Memory B cell (primary cell): ENCODE results near the gene CFAP77.

Experiments used
- ATAC-seq: fragments of 150-1000 bp; cut with Tn5 transposase; 2 replicates; pipeline ENCODE4 v1.10.0; 2021; ENCODE audit warnings: low read depth, mild to moderate bottlenecking, moderate library complexity
- DNase-seq, 2 donors: peaks; one replicate each; pipeline ENCODE4 v3.0.0; 2022; ENCODE audit warnings: low spot score in 2 of 2
- H3K27ac Mint-ChIP-seq: one replicate; pipeline ENCODE4 v1.8.0; 2022; ENCODE audit warnings: mild to moderate bottlenecking, moderate library complexity, mixed read lengths
- H3K27me3 Mint-ChIP-seq: one replicate; pipeline ENCODE4 v1.8.0; 2022; ENCODE audit warnings: mixed read lengths
- H3K36me3 Mint-ChIP-seq: one replicate; pipeline ENCODE4 v1.8.0; 2022; ENCODE audit warnings: mild to moderate bottlenecking, mixed read lengths
- H3K4me1 Mint-ChIP-seq: one replicate; pipeline ENCODE4 v1.8.0; 2022; ENCODE audit warnings: mixed read lengths
- H3K4me3 Mint-ChIP-seq: one replicate; pipeline ENCODE4 v1.8.0; 2022; ENCODE audit warnings: mild to moderate bottlenecking, moderate library complexity, mixed read lengths
- H3K9me3 Mint-ChIP-seq: one replicate; pipeline ENCODE4 v1.8.0; 2022; ENCODE audit warnings: mixed read lengths

Gene CFAP77

DNA sequence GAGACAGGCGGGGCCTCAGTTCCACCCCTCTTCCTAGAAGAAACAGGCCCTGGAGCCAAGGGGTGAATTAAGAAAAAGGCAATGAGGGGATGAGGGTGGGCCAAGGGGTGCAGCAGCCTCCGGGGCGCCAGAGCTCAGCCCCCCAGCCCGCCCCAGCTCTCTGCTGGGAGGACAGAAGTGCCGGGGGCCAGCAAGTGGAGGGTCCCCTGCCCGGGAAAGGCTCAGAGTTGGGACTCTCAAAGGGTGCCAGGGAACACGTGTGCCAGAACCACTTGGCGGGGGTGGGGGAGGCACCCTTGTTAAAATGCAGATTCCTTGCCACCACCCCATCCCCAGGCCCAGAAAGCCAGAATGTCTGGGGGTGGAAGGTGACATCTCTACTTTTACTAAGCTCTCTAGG is 104.8 kb downstream of the CFAP77 start:
- Mint-ChIP-seq H3K36me3 (no peaks in the 10 kb centered on the region), H3K4me1 (no peaks in the 10 kb centered on the region), H3K27ac (no peak overlapping the region), H3K27me3 (peaks cover 17% of the 10 kb centered on the region), H3K4me3 (no peak overlapping the region), H3K9me3 (no peaks in the 10 kb centered on the region)
- no peak for DNase-seq
- no peak for ATAC-seq

GRCh38 chr9:132516301-132516700 is 106.3 kb downstream of the CFAP77 start:
- Mint-ChIP-seq H3K27ac (no peak overlapping the region), H3K4me3 (no peak overlapping the region), H3K4me1 (no peaks in the 10 kb centered on the region), H3K9me3 (no peaks in the 10 kb centered on the region), H3K36me3 (no peaks in the 10 kb centered on the region), H3K27me3 (peaks cover 20% of the 10 kb centered on the region)
- DNase-seq, result no peak
- no peak for ATAC-seq

DNA sequence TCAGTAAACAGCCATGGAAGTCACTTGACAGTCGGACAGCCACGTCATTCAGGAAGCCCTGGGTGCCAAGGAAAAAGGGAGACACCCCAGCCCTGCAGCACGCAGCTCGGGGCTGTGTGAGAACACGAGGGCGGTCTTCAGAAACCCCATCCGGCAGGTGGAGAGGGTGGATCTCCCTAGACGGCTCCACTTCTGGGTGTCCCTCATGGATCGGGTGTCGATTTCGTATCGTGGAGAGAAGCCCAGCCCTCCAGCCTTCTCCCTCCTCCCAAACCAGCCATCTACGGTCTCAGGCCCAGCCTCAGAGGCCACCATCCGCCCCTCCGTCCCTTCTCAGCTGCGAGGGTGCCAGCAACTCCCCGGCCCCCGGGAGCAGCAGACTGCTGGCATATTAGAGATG is 106.9 kb downstream of the CFAP77 start:
- ATAC-seq (no peak), DNase-seq (no peak)
- Mint-ChIP-seq H3K27me3 (peaks cover 21% of the 10 kb centered on the region), H3K4me3 (no peak overlapping the region), H3K27ac (no peak overlapping the region), H3K9me3 (no peaks in the 10 kb centered on the region), H3K36me3 (no peaks in the 10 kb centered on the region), H3K4me1 (no peaks in the 10 kb centered on the region)

DNA sequence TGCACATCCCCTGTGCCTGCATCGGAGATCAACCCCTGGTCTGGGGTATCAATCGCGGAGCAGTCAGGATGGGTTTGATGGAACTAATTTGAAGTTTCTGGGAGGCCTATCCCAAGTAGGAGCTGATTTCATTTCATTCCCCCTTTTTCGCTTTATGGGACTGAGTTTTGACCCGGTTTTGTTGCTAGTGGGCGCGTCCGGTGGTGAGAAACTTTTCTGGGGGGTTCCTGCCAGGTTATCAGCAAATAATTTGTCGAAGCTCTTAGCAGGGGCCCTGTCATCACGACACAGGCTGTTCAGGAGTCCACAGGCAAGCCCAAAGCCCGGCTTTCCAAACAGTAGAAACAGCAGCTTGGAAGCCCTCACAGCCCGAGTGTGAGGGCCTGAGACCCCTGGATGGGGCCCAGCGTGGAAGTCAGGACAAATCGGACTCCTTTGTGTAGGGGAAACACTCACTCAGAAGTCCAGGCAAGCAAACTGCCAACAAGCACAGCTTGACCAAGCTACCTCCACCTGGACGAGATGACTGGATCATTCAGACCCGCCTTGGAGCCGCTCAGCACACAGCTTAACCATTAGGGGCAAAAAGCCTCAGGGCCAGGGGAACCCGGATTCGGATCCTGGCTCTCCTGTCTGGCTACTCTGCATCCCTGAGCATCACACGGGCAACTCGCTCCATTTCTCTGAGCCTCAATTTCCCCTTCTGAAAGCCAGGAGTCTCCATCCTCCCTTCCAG is 108.0 kb downstream of the CFAP77 start:
- H3K9me3 Mint-ChIP-seq, result no peaks in the 10 kb centered on the region
- no peaks in the 10 kb centered on the region for H3K36me3 Mint-ChIP-seq
- ATAC-seq (no peak), DNase-seq (no peak)
- no peak overlapping the region for H3K4me3 Mint-ChIP-seq
- H3K27me3 Mint-ChIP-seq, result peaks cover 21% of the 10 kb centered on the region
- no peak overlapping the region for H3K27ac Mint-ChIP-seq
- no peaks in the 10 kb centered on the region for H3K4me1 Mint-ChIP-seq

DNA sequence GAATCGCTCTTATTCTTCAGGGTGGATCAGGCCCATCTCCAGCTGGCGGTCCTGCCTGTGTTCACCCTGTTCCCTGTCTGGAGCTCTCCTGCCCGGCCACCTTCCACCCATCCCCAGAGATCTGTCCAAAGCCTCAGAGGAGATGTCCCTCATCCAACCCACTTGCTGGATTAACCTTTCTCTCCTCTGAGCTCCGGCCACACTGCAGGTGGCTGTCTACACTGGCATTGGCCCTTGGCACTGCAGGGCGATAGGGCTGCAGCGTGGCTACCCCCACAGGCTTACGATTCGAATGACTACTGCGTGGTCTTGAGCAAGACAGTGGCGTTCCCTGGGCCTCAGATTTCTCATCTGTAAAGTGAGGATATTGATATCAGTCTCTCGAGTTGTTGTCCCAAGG is 108.6 kb downstream of the CFAP77 start:
- ATAC-seq, result no peak
- Mint-ChIP-seq H3K27ac (no peak overlapping the region), H3K4me1 (no peaks in the 10 kb centered on the region), H3K36me3 (no peaks in the 10 kb centered on the region), H3K4me3 (no peak overlapping the region), H3K9me3 (no peaks in the 10 kb centered on the region), H3K27me3 (peaks cover 17% of the 10 kb centered on the region)
- no peak for DNase-seq

DNA sequence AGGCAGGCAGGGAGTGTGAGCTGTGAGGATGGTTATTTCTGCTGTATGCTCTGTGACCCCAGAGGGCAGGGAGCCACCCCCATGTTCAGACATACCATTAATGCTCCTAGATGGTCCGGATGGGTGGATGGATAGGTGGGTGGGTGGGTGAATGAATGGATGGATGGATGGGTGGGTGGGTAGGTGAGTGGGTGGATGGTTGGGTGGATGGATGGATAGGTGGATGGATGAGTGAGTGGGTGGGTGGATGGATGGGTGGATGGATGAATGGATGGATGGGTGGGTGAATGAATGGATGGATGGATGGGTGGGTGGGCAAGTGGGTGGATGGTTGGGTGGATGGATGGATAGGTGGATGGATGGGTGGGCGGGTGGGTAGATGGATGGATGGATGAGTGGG is 109.0 kb downstream of the CFAP77 start:
- ATAC-seq, result no peak
- Mint-ChIP-seq H3K4me1 (no peaks in the 10 kb centered on the region), H3K4me3 (no peak overlapping the region), H3K27me3 (peaks cover 14% of the 10 kb centered on the region), H3K27ac (no peak overlapping the region), H3K9me3 (no peaks in the 10 kb centered on the region), H3K36me3 (no peaks in the 10 kb centered on the region)
- no peak for DNase-seq

DNA sequence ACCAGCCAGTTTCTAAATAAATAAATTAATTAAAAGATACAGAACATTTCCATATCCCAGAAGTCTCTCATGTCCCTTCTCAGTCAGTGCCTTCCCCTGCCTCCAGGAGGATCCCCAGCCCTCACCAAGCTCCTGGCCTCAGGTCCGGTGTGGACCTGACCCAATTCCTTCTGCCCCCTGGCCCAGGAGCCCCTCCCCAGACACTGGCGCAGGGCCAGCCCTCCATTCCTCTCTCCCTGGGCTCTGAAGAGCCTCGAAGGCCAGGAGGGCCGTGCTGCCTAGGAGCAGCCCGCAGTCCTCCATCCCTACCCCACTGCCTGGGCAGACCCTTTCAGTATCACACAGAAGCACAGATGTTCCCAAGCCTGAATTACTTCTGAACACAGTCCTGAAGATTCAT is 110.6 kb downstream of the CFAP77 start:
- Mint-ChIP-seq H3K4me1 (no peaks in the 10 kb centered on the region), H3K9me3 (no peaks in the 10 kb centered on the region), H3K27me3 (peaks cover 16% of the 10 kb centered on the region), H3K27ac (no peak overlapping the region), H3K4me3 (no peak overlapping the region), H3K36me3 (no peaks in the 10 kb centered on the region)
- ATAC-seq (no peak), DNase-seq (no peak)

DNA sequence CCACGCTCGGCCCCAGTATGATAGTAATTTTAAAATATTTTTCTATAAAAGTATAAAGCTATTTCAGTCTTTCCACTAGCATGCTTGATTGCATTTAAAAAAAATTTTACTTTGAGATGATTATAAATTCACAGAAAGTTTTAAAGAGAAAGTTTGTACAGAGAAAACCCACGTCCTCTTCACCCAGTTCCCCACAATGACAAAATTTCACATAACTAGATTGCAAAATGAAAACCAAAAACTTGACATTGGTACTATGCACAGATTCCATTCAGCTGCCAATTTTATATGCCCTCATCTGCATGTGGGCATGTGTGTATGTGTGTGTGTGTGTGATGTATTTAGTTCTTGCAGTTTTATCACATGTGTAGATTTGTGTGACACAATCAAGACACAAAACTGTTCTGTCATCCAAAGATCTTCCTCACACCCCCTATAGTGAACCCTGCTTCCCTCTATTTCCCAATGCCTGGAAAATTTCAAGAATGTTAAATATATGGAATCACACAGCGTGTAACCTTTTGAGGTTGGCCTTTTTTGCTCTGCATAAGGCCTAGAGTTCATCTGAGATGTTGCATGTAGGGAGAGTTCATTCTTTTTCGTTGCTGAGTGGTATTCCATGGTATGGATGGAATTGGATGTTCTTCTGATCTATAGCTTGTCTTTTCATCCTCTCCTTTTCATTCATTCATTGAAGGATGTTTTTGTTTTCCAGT is 115.5 kb downstream of the CFAP77 start:
- Mint-ChIP-seq H3K27ac (no peak overlapping the region), H3K4me1 (no peaks in the 10 kb centered on the region), H3K4me3 (no peak overlapping the region), H3K9me3 (no peaks in the 10 kb centered on the region), H3K27me3 (peaks cover 8% of the 10 kb centered on the region), H3K36me3 (no peaks in the 10 kb centered on the region)
- no peak for ATAC-seq
- no peak for DNase-seq

DNA sequence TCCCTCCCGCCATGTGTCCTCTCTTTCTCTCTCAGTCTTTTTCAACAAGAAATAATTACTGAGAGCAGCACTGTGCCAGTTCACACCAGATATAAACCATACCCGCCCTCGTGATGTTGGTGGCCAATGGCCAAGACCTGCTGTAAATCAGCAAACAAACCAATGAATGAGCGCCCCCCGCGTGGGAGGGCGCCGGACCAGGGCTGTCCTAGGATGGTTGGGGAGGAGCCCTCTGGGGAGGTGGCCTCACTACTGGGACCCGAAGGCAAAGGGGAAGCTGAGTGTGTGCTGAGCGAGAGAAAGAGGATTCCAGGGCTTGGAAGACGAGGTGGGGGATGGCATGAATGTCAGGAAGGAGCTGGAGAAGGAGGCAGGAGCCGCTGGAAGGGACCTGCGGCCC is 121.2 kb downstream of the CFAP77 start:
- no peaks in the 10 kb centered on the region for H3K36me3 Mint-ChIP-seq
- H3K27ac Mint-ChIP-seq, result no peak overlapping the region
- ATAC-seq (no peak), DNase-seq (no peak)
- no peak overlapping the region for H3K4me3 Mint-ChIP-seq
- H3K27me3 Mint-ChIP-seq, result peaks cover 9% of the 10 kb centered on the region
- H3K9me3 Mint-ChIP-seq, result peaks cover 2% of the 10 kb centered on the region
- no peaks in the 10 kb centered on the region for H3K4me1 Mint-ChIP-seq

DNA sequence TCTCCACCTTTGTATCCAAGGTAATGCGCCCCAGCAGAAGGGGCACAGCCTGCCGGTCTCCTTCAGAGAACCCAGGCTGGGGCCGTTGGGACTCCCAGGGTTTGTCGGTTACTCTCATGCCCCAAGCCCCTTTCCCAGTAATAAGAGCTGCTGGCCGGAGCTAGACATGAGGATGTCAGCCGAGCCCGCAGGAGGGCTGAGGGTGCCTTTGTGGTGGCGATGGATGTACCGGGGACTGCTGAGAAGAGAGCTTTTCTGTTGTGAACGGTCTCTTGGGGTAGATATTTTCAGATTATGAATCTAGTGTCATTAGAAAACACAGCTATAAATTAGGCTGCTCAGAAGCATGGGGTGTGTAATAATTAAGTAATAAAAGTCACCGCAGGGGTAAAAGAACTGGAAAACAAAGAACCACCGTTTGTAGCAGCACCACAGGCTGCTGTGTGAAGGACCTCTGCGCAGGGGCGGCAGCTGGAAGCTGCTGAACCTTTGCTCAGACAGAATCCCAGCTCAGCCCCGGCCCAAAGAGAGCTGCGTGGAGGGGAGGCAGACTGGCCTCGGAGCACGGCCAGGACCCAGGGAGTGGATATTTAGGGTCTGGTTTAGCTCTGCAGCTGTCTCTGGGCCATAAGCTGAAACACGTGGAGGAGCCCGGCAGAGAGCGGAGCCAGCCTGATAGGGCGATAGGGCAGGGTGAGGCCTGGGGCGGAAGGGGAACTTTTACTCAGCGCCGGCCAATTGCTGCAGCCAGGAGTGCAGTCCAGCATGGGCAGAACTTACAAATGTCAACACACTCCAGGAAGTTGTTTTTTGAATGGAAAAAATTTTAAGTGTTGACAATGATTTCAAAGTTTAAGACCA is 121.9 kb downstream of the CFAP77 start:
- Mint-ChIP-seq H3K36me3 (no peaks in the 10 kb centered on the region), H3K27me3 (peaks cover 11% of the 10 kb centered on the region)

DNA sequence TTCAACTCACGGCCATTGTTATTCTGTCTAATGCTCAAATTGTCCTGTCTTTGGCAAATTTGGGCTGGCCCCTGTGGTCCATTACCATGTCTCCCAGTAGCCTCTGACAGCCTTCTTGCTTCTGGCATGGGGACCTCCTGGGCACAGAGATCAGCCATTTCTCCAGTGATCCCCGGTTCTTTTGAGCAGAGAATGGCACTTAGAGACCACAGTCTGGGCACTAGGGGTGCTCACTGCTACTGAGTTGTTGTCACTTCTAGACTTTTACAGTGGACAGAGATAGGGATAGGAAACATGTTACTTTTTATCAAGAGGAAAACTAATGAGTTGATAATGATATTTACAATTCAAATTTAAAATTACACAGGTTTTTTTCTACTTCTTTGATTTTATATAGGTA is 124.8 kb downstream of the CFAP77 start:
- H3K27me3 Mint-ChIP-seq, result peaks cover 11% of the 10 kb centered on the region
- H3K27ac Mint-ChIP-seq, result no peak overlapping the region
- peaks cover 4% of the 10 kb centered on the region for H3K9me3 Mint-ChIP-seq
- no peak overlapping the region for H3K4me3 Mint-ChIP-seq
- H3K36me3 Mint-ChIP-seq, result no peaks in the 10 kb centered on the region
- no peaks in the 10 kb centered on the region for H3K4me1 Mint-ChIP-seq
- DNase-seq, result no peak
- no peak for ATAC-seq

More for the DNA sequence above, 121.9 kb downstream of the CFAP77 start:
- ATAC-seq (no peak), DNase-seq (no peak)
- H3K4me1 Mint-ChIP-seq, result no peaks in the 10 kb centered on the region
- no peak overlapping the region for H3K27ac Mint-ChIP-seq
- H3K9me3 Mint-ChIP-seq, result peaks cover 4% of the 10 kb centered on the region
- H3K4me3 Mint-ChIP-seq, result no peak overlapping the region

GRCh38 chr9:132536124-132536523 is 126.1 kb downstream of the CFAP77 start:
- Mint-ChIP-seq H3K9me3 (peaks cover 4% of the 10 kb centered on the region), H3K36me3 (no peaks in the 10 kb centered on the region), H3K27ac (no peak overlapping the region), H3K27me3 (peaks cover 6% of the 10 kb centered on the region), H3K4me1 (no peaks in the 10 kb centered on the region), H3K4me3 (no peak overlapping the region)
- DNase-seq (no peak), ATAC-seq (no peak)

- Mint-ChIP-seq H3K27me3 (peaks cover 2% of the 10 kb centered on the region), H3K36me3 (no peaks in the 10 kb centered on the region), H3K4me1 (no peaks in the 10 kb centered on the region), H3K9me3 (peaks cover 4% of the 10 kb centered on the region), H3K27ac (no peak overlapping the region), H3K4me3 (no peak overlapping the region)
- no peak for DNase-seq
- no peak for ATAC-seq
Observed at GRCh38 chr9:132537352-132537751, 127.3 kb downstream of the CFAP77 start.

DNA sequence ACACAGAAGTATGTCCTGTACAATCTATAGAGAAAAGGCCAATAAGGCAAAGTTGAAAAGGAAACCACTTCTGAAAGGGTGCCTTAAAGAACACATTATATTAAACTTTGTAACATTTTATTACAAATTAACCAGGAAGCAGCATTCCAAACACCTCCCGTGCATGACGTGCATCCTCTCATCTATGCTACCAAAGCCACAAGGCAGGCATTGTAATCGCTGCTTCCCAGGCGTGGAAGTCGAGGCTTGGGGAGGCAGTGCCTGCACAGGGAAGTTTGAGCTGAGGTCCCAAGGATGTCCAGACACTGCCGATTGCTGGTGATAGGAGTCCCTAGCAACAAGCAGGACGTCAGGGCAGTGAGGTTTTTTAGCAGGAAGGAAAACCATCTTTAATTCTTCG is 128.1 kb downstream of the CFAP77 start:
- no peak overlapping the region for H3K27ac Mint-ChIP-seq
- no peak overlapping the region for H3K4me3 Mint-ChIP-seq
- no peaks in the 10 kb centered on the region for H3K36me3 Mint-ChIP-seq
- H3K27me3 Mint-ChIP-seq, result peaks cover 2% of the 10 kb centered on the region
- ATAC-seq (no peak), DNase-seq (no peak)
- no peaks in the 10 kb centered on the region for H3K4me1 Mint-ChIP-seq
- peaks cover 4% of the 10 kb centered on the region for H3K9me3 Mint-ChIP-seq
